K562 (cell line): Measurements from ENCODE around the gene EFNA2. TPM values are rescaled to one million over a fixed set of nuclear protein-coding genes. Genes with fewer than 3 reads are reported as not detected.

ENCODE experiments used
- BACH1 ChIP-seq: fragments of 200-800 bp; sonication (Bioruptor generic); IDR thresholded peaks from 2 replicates; pipeline ENCODE4 v1.6.1; 2016; ENCODE audit warnings: missing genetic modification characterization, missing compliant biosample characterization
- CEBPG ChIP-seq, 3 experiments: fragments of 200-800 bp in 1 of 3; sonication (Bioruptor generic) in 1 of 3; sonication (generic) in 1 of 3; formaldehyde crosslinking in 1 of 3; IDR thresholded peaks in 2 of 3; conservative IDR thresholded peaks in 1 of 3; 2 replicates each; pipeline versions ENCODE4 v1.6.1 to v1.8.0; 2016 to 2022; ENCODE audit warnings: missing compliant biosample characterization in 2 of 3, missing genetic modification characterization in 2 of 3, mild to moderate bottlenecking in 1 of 3, missing genetic modification reagents in 1 of 3
- CREM ChIP-seq: IDR thresholded peaks from 2 replicates; pipeline ENCODE4 v1.6.1; 2014; ENCODE audit warnings: antibody characterized with exemption, low read depth
- DIDO1 ChIP-seq: fragments of 450-650 bp; IDR thresholded peaks from 2 replicates; pipeline ENCODE4 v1.6.1; 2016; ENCODE audit warnings: low read depth, missing biosample characterization, missing genetic modification characterization
- FIP1L1 ChIP-seq: fragments of 200-400 bp; formaldehyde crosslinking; IDR thresholded peaks from 2 replicates; pipeline ENCODE4 v1.6.1; 2018; ENCODE audit warnings: mild to moderate bottlenecking, low read depth, low read length; ENCODE audit not compliant: poor library complexity, severe bottlenecking
- MTF1 ChIP-seq: fragments of 250-450 bp; sonication (Bioruptor Pico); IDR thresholded peaks from 2 replicates; pipeline ENCODE4 v1.9.0; 2021; ENCODE audit warnings: moderate library complexity, mild to moderate bottlenecking, inconsistent platforms, borderline replicate concordance
- NCOA2 ChIP-seq, 2 experiments: fragments of 450-650 bp; IDR thresholded peaks; 2 replicates each; pipeline ENCODE4 v1.6.1; 2018; ENCODE audit warnings: mild to moderate bottlenecking in 2 of 2, moderate library complexity in 1 of 2; ENCODE audit not compliant: partially characterized antibody in 2 of 2
- SNIP1 ChIP-seq: fragments of 450-650 bp; IDR thresholded peaks from 2 replicates; pipeline ENCODE4 v1.7.1; 2017; ENCODE audit warnings: low read depth, mild to moderate bottlenecking
- SRF ChIP-seq, 2 experiments: fragments of 250-450, 450-650 bp in 1 of 2; sonication (Bioruptor Pico) in 1 of 2; sonication (generic) in 1 of 2; formaldehyde crosslinking; IDR thresholded peaks; 2 replicates each; pipeline versions ENCODE4 v1.5.0 to v1.5.1; 2020 to 2022; ENCODE audit warnings: mild to moderate bottlenecking in 1 of 2, missing genetic modification reagents in 1 of 2
- polyA plus RNA-seq, 8 experiments: library from polyadenylated mRNA; depleted of rRNA in 4 of 8; stranded (reverse) in 5 of 8; unstranded in 3 of 8; fragments of >200 nt; fragmentation: Nextera tagmentation in 2 of 8; fragmentation: Illumina TruSeq in 1 of 8; extraction: Ambion mirVana in 2 of 8; extraction: Trizol in 1 of 8; gene quantifications; 2 replicates each; pipeline versions ENCODE4 v1.2.1 to v1.2.3, GENCODE V29; 2011 to 2014; ENCODE audit warnings: inconsistent platforms in 1 of 8, missing spikeins in 1 of 8
- total RNA-seq, 7 experiments: library from RNA; depleted of rRNA in 6 of 7; stranded (reverse); fragments of >200 nt in 6 of 7; fragmentation: Illumina TruSeq in 2 of 7; extraction: Trizol in 2 of 7; gene quantifications; 2 replicates each; pipeline versions ENCODE4 v1.2.1 to v1.2.3, GENCODE V29; 2011 to 2021; ENCODE audit warnings: low replicate concordance in 1 of 7
- TF ChIP-seq, protein P1 (sequence below): fragments of 200-800 bp; sonication (Bioruptor generic); IDR thresholded peaks from 2 replicates; pipeline ENCODE4 v1.6.1; 2017; ENCODE audit warnings: missing genetic modification characterization, missing compliant biosample characterization
- TF ChIP-seq, protein P2 (sequence below): sonication (generic); formaldehyde crosslinking; IDR thresholded peaks from 2 replicates; pipeline ENCODE4 v1.8.1; 2023; ENCODE audit warnings: mild to moderate bottlenecking, missing genetic modification reagents
- TF ChIP-seq, protein P3 (sequence below): conservative IDR thresholded peaks from 2 replicates; pipeline ENCODE4 v1.6.1; 2011; ENCODE audit warnings: low read depth, mild to moderate bottlenecking, low read length; ENCODE audit not compliant: control insufficient read depth
- TF ChIP-seq, protein P4 (sequence below): fragments of 250-450 bp; sonication (Bioruptor Pico); IDR thresholded peaks from 2 replicates; pipeline ENCODE4 v1.8.0; 2021; ENCODE audit warnings: moderate library complexity, mild to moderate bottlenecking, inconsistent platforms
- TF ChIP-seq, protein P5 (sequence below): IDR thresholded peaks from 2 replicates; pipeline ENCODE4 v1.6.1; 2011; ENCODE audit warnings: borderline replicate concordance, low read depth, mild to moderate bottlenecking, moderate library complexity, low read length; ENCODE audit not compliant: insufficient read depth, poor library complexity, severe bottlenecking

Gene EFNA2
- total and polyA plus RNA-seq, 9 of the 15 experiments (the other 6 are each of a cell fraction or from before 2014, with no cell fraction given) = 0.11 to 0.44 (median 0.15) TPM; not detected in 6

DNA sequence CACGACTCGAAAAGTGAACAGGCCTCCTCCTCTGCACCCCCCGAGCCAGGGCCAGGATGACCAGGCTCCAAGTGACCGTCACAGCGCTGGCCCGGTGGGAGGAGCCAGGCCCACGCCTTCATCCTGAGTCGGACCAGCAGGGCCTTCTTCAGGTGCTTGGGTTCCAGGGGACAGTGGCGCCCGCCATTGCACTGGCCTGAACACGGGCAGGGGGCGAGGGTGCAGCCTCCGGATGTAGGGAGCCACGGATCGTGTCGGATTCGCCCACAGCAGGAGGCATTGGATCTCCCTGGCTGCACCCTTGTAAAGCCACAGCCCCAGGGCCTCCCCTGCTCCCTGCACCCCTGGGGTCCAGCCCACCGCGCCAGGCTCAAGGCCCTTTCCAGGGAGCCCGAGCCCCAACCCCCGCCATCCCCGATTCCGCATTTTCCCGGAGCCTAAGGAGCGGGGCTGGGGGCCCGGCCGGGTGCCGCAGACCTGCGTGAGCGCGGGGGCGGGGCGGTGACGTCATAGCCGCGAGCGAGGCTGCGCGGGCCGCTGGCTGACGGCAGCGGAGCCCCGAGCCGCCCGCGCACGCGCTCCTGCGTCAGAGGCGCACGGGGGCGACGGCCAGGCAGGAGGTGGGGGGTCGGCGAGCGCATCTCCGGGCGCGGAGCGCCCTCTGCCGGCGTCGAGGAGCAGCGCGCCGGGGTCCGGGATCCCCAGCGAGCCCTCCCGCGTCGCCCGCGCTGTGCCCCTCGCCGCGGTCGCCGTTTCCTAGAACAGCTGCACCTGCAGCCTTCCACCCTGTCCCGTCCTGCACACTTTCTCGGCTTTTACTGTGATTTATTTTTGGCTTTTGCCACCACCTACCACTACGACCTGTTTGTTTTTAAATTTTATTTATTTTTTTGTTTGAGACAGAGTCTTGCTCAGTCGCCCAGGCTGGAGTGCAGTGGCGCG lies 45.6 kb upstream of the EFNA2 start (continued):
- TF ChIP-seq, protein P1, sequence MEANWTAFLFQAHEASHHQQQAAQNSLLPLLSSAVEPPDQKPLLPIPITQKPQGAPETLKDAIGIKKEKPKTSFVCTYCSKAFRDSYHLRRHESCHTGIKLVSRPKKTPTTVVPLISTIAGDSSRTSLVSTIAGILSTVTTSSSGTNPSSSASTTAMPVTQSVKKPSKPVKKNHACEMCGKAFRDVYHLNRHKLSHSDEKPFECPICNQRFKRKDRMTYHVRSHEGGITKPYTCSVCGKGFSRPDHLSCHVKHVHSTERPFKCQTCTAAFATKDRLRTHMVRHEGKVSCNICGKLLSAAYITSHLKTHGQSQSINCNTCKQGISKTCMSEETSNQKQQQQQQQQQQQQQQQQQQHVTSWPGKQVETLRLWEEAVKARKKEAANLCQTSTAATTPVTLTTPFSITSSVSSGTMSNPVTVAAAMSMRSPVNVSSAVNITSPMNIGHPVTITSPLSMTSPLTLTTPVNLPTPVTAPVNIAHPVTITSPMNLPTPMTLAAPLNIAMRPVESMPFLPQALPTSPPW (CRISPR knock-in tag) = peak; percentile 96
- TF ChIP-seq, protein P2, sequence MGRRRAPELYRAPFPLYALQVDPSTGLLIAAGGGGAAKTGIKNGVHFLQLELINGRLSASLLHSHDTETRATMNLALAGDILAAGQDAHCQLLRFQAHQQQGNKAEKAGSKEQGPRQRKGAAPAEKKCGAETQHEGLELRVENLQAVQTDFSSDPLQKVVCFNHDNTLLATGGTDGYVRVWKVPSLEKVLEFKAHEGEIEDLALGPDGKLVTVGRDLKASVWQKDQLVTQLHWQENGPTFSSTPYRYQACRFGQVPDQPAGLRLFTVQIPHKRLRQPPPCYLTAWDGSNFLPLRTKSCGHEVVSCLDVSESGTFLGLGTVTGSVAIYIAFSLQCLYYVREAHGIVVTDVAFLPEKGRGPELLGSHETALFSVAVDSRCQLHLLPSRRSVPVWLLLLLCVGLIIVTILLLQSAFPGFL = no peak
- no peak for TF ChIP-seq FIP1L1
- TF ChIP-seq CEBPG (CRISPR knock-in tag; IDR thresholded peaks at IDR 0.05) = no peak
- TF ChIP-seq CEBPG (tag; conservative IDR thresholded peaks at IDR 0.05 in 1 of 2, IDR thresholded peaks at IDR 0.05 in 1 of 2) = no peak
- TF ChIP-seq MTF1 = no peak
- TF ChIP-seq, protein P3, sequence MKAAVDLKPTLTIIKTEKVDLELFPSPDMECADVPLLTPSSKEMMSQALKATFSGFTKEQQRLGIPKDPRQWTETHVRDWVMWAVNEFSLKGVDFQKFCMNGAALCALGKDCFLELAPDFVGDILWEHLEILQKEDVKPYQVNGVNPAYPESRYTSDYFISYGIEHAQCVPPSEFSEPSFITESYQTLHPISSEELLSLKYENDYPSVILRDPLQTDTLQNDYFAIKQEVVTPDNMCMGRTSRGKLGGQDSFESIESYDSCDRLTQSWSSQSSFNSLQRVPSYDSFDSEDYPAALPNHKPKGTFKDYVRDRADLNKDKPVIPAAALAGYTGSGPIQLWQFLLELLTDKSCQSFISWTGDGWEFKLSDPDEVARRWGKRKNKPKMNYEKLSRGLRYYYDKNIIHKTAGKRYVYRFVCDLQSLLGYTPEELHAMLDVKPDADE = no peak
- TF ChIP-seq, protein P4, sequence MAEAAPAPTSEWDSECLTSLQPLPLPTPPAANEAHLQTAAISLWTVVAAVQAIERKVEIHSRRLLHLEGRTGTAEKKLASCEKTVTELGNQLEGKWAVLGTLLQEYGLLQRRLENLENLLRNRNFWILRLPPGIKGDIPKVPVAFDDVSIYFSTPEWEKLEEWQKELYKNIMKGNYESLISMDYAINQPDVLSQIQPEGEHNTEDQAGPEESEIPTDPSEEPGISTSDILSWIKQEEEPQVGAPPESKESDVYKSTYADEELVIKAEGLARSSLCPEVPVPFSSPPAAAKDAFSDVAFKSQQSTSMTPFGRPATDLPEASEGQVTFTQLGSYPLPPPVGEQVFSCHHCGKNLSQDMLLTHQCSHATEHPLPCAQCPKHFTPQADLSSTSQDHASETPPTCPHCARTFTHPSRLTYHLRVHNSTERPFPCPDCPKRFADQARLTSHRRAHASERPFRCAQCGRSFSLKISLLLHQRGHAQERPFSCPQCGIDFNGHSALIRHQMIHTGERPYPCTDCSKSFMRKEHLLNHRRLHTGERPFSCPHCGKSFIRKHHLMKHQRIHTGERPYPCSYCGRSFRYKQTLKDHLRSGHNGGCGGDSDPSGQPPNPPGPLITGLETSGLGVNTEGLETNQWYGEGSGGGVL (CRISPR knock-in tag) = no peak
- no peak for TF ChIP-seq SNIP1
- no peak for TF ChIP-seq DIDO1 (tag)
- TF ChIP-seq BACH1 (tag) = no peak
- TF ChIP-seq SRF (CRISPR knock-in tag; IDR thresholded peaks at IDR 0.05) = no peak
- no peak for TF ChIP-seq NCOA2 (IDR thresholded peaks at IDR 0.05; ENCODE audit: partially characterized antibody in 2 of 2)
- peak; percentile 98 for TF ChIP-seq CREM
- TF ChIP-seq, protein P5, sequence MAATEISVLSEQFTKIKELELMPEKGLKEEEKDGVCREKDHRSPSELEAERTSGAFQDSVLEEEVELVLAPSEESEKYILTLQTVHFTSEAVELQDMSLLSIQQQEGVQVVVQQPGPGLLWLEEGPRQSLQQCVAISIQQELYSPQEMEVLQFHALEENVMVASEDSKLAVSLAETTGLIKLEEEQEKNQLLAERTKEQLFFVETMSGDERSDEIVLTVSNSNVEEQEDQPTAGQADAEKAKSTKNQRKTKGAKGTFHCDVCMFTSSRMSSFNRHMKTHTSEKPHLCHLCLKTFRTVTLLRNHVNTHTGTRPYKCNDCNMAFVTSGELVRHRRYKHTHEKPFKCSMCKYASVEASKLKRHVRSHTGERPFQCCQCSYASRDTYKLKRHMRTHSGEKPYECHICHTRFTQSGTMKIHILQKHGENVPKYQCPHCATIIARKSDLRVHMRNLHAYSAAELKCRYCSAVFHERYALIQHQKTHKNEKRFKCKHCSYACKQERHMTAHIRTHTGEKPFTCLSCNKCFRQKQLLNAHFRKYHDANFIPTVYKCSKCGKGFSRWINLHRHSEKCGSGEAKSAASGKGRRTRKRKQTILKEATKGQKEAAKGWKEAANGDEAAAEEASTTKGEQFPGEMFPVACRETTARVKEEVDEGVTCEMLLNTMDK = peak; percentile 67
